HTERT RPE-1 (cell line): ENCODE results near the gene PAGE2B.
"Not testable (repeated sequence)": the region's sequence is repeated elsewhere in the genome, so short reads cannot be mapped to it uniquely, and the experiment has no call there.

Experiments used
- in situ Hi-C: fragments of 300-500 bp; cut with MboI; formaldehyde crosslinking; loops from 4 replicates; pipeline ENCODE4 v1.14.3; 2020; ENCODE audit warnings: low sequenced_read_pairs

The PAGE2B gene

DNA sequence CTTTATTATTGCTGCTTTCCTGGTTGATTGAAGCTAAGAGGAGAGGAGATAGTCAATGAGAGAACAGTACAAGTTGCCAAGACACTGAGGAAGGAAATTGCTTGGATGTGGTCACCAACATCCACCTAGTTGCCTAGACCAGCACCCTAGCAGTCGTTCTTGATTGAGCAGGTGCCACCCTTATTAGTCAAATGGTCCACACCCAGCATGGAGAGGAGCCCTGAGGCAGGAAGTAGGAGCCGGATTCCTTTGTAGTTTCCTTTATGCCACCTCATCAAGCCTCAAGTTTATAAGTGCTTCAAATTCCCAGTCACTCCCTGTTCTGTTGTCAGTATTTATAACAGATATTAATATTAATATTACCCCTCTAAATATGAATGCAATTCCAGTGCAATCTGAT, 33.1 kb downstream of the PAGE2B start:
- in situ Hi-C loops, result no loop called here

DNA sequence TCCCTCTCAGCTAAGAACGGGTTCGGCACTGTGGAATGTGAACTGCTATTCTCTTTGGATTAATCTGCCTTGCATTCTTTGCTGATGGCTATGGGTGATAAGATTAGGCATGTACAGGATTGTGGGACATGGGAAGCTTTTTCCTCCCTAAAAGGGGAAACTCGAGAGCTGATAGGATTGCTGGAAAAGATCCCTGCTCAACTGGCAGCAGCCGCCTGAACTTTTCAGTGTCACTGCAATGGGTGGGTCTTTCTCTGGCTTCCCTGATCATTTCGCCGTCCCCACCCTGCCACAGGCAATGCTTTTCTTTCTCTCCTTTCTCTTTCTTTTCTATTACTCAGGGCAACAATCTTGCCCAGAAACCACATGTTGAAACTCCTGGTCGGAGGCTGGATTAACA, 34.5 kb downstream of the PAGE2B start:
- in situ Hi-C loops, result no loop called here

DNA sequence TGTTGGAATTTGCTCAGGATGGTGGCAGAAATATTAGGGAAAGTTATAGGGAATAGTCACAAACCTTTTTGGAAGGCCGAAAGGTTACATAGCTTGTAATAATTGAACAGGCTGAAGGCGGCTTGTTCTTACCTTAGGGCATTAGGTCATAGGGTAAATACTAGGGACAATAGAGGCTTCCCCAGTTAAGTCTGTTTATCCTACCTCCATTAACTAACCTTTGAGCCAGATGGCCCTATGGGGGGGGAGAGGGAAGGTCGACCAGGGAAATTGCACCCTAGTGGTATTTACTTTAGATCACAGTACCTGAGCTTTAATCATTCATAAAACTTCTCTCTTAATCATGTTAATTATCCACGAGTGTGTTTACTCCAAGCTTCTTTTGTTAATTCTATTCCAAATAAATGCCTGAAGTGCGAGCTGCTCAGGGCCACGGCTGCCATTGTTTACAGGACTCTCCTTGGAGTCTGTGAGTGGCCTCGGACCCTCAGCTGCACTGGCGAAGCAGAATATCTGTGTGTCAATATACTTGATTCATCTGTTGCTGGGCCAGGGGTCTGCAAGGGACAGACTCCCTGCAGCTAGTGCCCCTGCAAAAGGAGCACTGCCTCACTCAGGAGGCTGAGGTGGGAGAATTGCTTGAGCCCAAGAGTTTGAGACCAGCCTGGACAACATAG, 36.9 kb downstream of the PAGE2B start:
- in situ Hi-C loops, result no loop called here

DNA sequence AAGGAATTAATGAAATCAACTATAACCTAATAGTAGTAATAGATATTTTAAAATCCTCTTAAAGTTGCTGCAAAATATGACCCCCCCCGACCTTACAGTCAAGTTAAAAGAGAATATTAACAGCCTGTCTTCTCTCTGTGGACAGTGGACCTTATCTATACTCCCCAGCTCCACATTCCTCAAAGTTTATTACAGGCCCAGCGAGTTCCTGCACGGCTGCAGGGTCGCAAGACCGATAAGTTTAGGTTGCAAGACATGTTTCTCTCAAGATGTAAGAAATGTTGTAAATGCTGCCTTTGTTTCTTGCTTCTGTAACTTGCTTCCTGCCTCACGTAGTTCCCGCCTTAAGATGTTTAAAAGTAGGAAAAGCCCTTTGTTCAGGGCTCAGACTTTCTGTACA, 41.8 kb downstream of the PAGE2B start:
- in situ Hi-C loops, result not testable (repeated sequence)

DNA sequence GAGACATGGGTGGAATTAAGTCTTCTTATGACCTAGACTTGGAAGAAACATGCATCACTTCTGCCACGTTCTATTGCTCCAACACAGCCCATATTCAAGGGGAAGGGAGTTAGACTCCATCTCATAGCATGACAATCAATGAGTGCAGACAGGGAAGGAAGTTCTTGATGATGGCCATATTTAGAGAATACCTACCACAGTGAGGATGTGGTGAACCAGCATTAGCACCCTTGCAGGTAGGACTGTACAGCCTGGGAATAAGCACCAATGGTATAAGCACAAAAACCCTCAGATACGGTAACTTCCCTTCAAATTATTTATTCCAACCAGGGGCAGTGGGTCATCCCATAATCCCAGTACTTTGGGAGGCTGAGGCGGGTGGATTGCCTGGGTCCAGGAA, 43.7 kb downstream of the PAGE2B start:
- in situ Hi-C loops, result no loop called here

DNA sequence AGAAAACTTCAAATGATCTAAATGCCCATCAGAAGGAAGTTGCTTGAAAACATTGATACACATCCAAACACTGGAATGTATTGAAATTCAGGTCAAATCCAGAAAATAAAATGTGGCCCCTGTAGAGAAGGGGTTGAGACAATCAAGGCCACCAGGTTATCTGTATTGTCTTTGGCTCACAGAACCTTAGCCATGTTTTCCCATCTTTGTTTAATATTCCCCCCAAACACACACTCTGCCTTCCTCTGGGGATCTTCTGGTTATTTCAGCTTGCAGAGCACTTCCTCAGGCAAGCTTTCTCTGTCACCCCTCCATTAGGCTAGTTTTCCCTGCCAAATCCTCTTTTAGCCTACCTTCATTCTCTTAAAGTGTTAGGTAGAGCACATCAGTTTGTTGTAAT, 44.4 kb downstream of the PAGE2B start:
- in situ Hi-C loops, result no loop called here

DNA sequence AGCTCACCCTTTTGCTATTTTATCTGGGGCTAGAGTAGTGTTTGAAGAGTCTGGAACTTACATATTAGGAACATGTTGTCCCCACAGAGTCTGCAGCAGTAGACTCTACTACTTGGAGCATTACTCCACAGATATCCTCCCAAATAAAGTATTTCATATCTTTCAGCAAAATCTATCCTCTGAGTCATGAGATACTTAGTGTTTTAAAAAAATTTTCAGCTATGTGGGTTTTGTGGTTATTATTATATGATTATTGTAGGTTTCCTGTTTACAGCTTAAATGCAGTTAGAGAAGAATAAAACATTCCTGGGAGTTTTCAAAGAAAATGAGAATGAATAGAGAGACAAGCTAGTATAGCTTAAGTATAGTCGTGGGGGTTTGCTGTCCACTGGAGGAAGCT, 44.9 kb downstream of the PAGE2B start:
- in situ Hi-C loops, result no loop called here

DNA sequence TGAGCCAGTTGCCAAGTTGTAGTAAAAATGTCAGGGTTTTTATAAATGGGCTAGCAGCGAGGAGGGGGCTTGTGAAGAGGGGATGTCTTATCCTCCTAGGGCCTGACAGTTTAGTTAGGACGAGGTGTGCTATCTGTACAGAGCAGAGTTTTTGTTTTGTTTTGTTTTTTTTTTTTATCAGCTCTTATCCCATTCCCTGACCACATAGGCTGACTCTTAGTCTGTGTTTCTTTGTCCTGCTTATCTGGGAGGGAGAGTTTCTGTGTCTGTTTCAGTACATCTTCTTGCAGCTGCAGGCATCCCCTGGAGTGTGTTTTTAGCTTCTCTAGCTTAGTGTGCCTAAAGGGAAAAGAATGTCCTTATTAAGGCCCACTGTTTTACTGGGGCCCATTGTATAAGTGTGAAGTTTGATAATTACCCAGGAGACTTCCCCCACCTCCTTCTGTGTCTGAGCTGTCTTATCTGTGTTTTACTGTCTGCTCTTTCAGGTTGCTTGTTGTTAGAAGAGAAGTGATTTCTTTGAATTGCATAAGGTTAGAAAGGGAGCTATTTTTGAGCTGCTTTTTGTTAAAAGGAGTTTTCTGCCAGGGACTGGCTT, 46.0 kb downstream of the PAGE2B start:
- in situ Hi-C loops, result no loop called here

DNA sequence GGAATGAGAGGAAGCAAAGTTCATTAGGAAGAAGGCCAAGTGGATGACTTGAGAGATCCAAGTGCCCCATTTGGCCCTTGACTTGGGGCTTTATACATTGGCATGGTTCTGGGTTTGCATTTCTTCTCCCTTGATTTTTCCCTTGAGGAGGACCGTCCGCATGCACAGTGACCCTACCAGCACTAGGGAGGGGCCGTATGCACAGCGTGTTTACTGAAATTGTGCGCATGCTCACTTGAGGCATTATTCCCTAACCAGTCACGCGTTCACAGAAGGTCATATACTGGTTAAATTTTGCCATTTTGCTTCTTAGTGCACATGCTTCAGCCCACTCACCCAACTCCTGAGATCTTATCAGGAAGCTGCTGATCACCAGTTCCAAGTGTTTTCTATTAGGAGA, 49.1 kb downstream of the PAGE2B start:
- in situ Hi-C loops, result no loop called here

DNA sequence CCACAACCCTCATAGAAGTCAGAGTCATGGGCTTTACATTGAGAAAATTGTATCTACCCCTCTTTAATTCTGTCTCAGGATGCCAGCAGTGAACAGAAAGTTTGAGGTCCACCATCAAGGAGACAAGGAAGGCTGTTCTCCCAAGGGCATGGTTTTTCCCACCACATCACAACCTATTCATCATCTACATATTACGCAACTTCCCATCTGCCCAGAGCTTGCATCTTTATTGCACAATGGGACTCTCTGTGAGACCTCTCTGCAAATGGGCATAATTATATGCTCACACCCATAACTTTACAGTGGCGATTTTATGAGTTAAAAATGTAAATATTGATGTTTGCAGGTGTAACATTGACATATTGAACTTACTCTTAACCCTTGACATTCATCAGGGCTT, 52.9 kb downstream of the PAGE2B start:
- in situ Hi-C loops, result no loop called here
